ENCODE data around the gene SHANK2. TPM values are rescaled to one million over a fixed set of nuclear protein-coding genes. Genes with fewer than 3 reads are reported as not detected.

The SHANK2 gene
- polyA plus RNA-seq, 1 donor from 2014 or later: 13.6 TPM

- H2AFZ ChIP-seq (ENCODE audit: low read depth, low read length): no peak overlapping the region
- no peak overlapping the region for H3K4me3 ChIP-seq (ENCODE audit: low read length)
- no peak overlapping the region for H3K9ac ChIP-seq (ENCODE audit: low read length)
- H3K79me2 ChIP-seq (replicated peaks; ENCODE audit: insufficient read depth, low read length): no peaks in the 10 kb centered on the region
- H3K27ac ChIP-seq (ENCODE audit: low read length): no peak overlapping the region
- H3K9me2 ChIP-seq (ENCODE audit: insufficient read depth, low read length): no peaks in the 10 kb centered on the region
- H4K20me1 ChIP-seq (ENCODE audit: insufficient read depth): no peaks in the 10 kb centered on the region
- peaks cover 43% of the 10 kb centered on the region for H3K27me3 ChIP-seq (ENCODE audit: insufficient read depth, low read depth, low read length)
- no peaks in the 10 kb centered on the region for H3F3A ChIP-seq (ENCODE audit: insufficient read depth, low read length, poor library complexity, severe bottlenecking)
- no peaks in the 10 kb centered on the region for H3K36me3 ChIP-seq (ENCODE audit: insufficient read depth, low read length)
- H3K4me2 ChIP-seq (ENCODE audit: low read length): no peak overlapping the region
- peaks cover 4% of the 10 kb centered on the region for H3K9me3 ChIP-seq (ENCODE audit: low read length)
- no peak for TF ChIP-seq EZH2 (IDR thresholded peaks at IDR 0.05; ENCODE audit: borderline replicate concordance, insufficient read depth, low read length, poor library complexity, severe bottlenecking)
- TF ChIP-seq REST (IDR thresholded peaks at IDR 0.05; ENCODE audit: borderline replicate concordance): no peak
- TF ChIP-seq TAF1 (IDR thresholded peaks at IDR 0.05; ENCODE audit: low read depth): no peak
- TF ChIP-seq EP300 (conservative IDR thresholded peaks at IDR 0.05; ENCODE audit: poor library complexity, severe bottlenecking): no peak
- no peak for TF ChIP-seq MXI1 (conservative IDR thresholded peaks at IDR 0.05; ENCODE audit: poor library complexity, severe bottlenecking)
- no peak for TF ChIP-seq RAD21 (conservative IDR thresholded peaks at IDR 0.05)
- no peak for TF ChIP-seq SMC3 (conservative IDR thresholded peaks at IDR 0.05; ENCODE audit: poor library complexity)
- TF ChIP-seq POLR2AphosphoS5 (IDR thresholded peaks at IDR 0.05): no peak
These were observed 2.9 kb upstream of the SHANK2 start for GRCh38 chr11:71255323-71255722.

DNA sequence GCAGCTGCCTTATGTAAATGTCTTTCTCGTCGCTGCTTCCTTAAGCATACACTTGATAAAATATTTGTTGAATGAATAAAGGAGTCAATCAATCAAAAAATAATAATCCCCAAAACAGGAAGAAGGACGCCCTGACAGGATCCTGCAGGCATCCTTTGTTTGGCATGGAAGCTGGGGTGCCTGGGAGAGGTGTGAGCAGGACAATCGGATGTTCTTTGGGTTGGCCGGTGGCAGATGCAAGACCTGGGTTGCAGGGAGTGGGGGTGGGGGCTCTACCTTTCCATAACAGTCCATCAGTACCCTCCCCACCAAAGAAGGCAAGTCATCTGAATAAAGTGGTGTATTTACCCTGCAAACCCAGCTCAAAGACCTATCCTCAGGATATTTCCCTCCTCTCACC lies 1.4 kb upstream of the SHANK2 start:
- H3K4me3 ChIP-seq (ENCODE audit: low read length): no peak overlapping the region
- H2AFZ ChIP-seq (ENCODE audit: low read depth, low read length): no peak overlapping the region
- no peaks in the 10 kb centered on the region for H3K9me2 ChIP-seq (ENCODE audit: insufficient read depth, low read length)
- peaks cover 58% of the 10 kb centered on the region for H3K27me3 ChIP-seq (ENCODE audit: insufficient read depth, low read depth, low read length)
- H3K27ac ChIP-seq (ENCODE audit: low read length): no peak overlapping the region
- no peaks in the 10 kb centered on the region for H3K36me3 ChIP-seq (ENCODE audit: insufficient read depth, low read length)
- H3K9ac ChIP-seq (ENCODE audit: low read length): no peak overlapping the region
- no peaks in the 10 kb centered on the region for H3F3A ChIP-seq (ENCODE audit: insufficient read depth, low read length, poor library complexity, severe bottlenecking)
- no peak for TF ChIP-seq EZH2 (IDR thresholded peaks at IDR 0.05; ENCODE audit: borderline replicate concordance, insufficient read depth, low read length, poor library complexity, severe bottlenecking)
- TF ChIP-seq RAD21 (conservative IDR thresholded peaks at IDR 0.05): no peak
- TF ChIP-seq MXI1 (conservative IDR thresholded peaks at IDR 0.05; ENCODE audit: poor library complexity, severe bottlenecking): no peak
- TF ChIP-seq, protein P1, sequence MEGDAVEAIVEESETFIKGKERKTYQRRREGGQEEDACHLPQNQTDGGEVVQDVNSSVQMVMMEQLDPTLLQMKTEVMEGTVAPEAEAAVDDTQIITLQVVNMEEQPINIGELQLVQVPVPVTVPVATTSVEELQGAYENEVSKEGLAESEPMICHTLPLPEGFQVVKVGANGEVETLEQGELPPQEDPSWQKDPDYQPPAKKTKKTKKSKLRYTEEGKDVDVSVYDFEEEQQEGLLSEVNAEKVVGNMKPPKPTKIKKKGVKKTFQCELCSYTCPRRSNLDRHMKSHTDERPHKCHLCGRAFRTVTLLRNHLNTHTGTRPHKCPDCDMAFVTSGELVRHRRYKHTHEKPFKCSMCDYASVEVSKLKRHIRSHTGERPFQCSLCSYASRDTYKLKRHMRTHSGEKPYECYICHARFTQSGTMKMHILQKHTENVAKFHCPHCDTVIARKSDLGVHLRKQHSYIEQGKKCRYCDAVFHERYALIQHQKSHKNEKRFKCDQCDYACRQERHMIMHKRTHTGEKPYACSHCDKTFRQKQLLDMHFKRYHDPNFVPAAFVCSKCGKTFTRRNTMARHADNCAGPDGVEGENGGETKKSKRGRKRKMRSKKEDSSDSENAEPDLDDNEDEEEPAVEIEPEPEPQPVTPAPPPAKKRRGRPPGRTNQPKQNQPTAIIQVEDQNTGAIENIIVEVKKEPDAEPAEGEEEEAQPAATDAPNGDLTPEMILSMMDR (IDR thresholded peaks at IDR 0.05; ENCODE audit: poor library complexity, severe bottlenecking): no peak
- no peak for TF ChIP-seq EP300 (conservative IDR thresholded peaks at IDR 0.05; ENCODE audit: poor library complexity, severe bottlenecking)
- no peak for TF ChIP-seq REST (IDR thresholded peaks at IDR 0.05; ENCODE audit: borderline replicate concordance)
- TF ChIP-seq TAF1 (IDR thresholded peaks at IDR 0.05; ENCODE audit: low read depth): no peak
- TF ChIP-seq SMC3 (conservative IDR thresholded peaks at IDR 0.05; ENCODE audit: poor library complexity): no peak
- no peak for TF ChIP-seq POLR2AphosphoS5 (IDR thresholded peaks at IDR 0.05)
- H4K20me1 ChIP-seq (ENCODE audit: insufficient read depth): no peaks in the 10 kb centered on the region
- peaks cover 4% of the 10 kb centered on the region for H3K9me3 ChIP-seq (ENCODE audit: low read length)
- no peak overlapping the region for H3K4me2 ChIP-seq (ENCODE audit: low read length)
- no peaks in the 10 kb centered on the region for H3K79me2 ChIP-seq (replicated peaks; ENCODE audit: insufficient read depth, low read length)
